ENCODE data around the gene CAMTA1.
A peak's percentile ranks its signal among the peaks of the same experiment; 100 is the strongest.

Gene CAMTA1

GRCh38 chr1:6975331-6976043, 190.2 kb downstream of the CAMTA1 start:
- H3K27ac Mint-ChIP-seq, result no peak overlapping the region
- no peaks in the 10 kb centered on the region for H3K36me3 Mint-ChIP-seq
- H3K27me3 Mint-ChIP-seq, result peaks cover 29% of the 10 kb centered on the region
- H3K9me3 Mint-ChIP-seq, result peaks cover 5% of the 10 kb centered on the region
- no peak for ATAC-seq
- H3K4me3 Mint-ChIP-seq, result no peak overlapping the region
- no peaks in the 10 kb centered on the region for H3K4me1 Mint-ChIP-seq

- H3K27me3 Mint-ChIP-seq, result peaks cover 24% of the 10 kb centered on the region
- no peak overlapping the region for H3K27ac Mint-ChIP-seq
- no peaks in the 10 kb centered on the region for H3K4me1 Mint-ChIP-seq
- H3K9me3 Mint-ChIP-seq, result peaks cover 8% of the 10 kb centered on the region
- H3K36me3 Mint-ChIP-seq, result no peaks in the 10 kb centered on the region
- no peak for ATAC-seq
- no peak overlapping the region for H3K4me3 Mint-ChIP-seq
Measured at GRCh38 chr1:6976044-6976375, 190.8 kb downstream of the CAMTA1 start.

DNA sequence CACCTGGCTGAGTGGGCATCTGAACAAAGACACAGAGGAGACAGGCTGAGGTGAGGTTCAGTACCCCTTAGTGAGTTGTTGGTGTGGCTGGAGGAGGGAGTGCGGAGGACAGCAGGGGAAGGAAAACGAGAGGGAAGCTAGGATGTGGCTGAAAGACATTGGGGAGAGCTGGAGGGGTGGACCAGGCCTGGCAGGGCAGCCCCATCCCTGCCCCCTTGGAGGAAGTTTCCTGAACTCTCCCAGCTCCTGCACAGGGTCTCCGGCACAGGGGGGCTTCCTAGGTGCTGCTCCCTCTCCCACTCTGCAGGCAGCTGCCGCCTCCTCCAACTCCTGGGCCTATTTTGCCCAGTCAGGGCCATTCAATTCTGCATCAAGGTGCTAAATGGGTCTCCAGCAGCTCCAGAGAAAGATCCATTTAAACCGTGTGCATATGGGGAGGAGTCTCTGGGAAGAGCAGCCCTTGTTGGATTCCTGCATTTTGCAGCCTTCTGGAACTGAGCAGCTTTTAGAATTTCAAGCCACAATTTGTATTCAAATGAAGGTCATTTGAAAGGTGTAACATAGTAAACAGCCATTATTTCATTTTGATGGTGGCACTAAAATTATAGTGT, 193.9 kb downstream of the CAMTA1 start:
- no peaks in the 10 kb centered on the region for H3K36me3 Mint-ChIP-seq

GRCh38 chr1:6981595-6981994, 196.3 kb downstream of the CAMTA1 start:
- Mint-ChIP-seq H3K36me3 (no peaks in the 10 kb centered on the region), H3K27ac (no peak overlapping the region), H3K4me3 (no peak overlapping the region), H3K4me1 (no peaks in the 10 kb centered on the region), H3K9me3 (peaks cover 7% of the 10 kb centered on the region), H3K27me3 (peaks cover 9% of the 10 kb centered on the region)
- ATAC-seq, result no peak

More for the DNA sequence above, 193.9 kb downstream of the CAMTA1 start:
- no peak overlapping the region for H3K4me3 Mint-ChIP-seq
- ATAC-seq, result no peak
- peaks cover 13% of the 10 kb centered on the region for H3K9me3 Mint-ChIP-seq
- H3K4me1 Mint-ChIP-seq, result no peaks in the 10 kb centered on the region
- H3K27ac Mint-ChIP-seq, result no peak overlapping the region
- H3K27me3 Mint-ChIP-seq, result no peaks in the 10 kb centered on the region

- Mint-ChIP-seq H3K27me3 (peaks cover 11% of the 10 kb centered on the region), H3K36me3 (no peaks in the 10 kb centered on the region), H3K9me3 (peaks cover 7% of the 10 kb centered on the region), H3K27ac (no peak overlapping the region), H3K4me1 (no peaks in the 10 kb centered on the region), H3K4me3 (no peak overlapping the region)
- no peak for ATAC-seq
Measured at GRCh38 chr1:6982443-6982842, 197.2 kb downstream of the CAMTA1 start.

DNA sequence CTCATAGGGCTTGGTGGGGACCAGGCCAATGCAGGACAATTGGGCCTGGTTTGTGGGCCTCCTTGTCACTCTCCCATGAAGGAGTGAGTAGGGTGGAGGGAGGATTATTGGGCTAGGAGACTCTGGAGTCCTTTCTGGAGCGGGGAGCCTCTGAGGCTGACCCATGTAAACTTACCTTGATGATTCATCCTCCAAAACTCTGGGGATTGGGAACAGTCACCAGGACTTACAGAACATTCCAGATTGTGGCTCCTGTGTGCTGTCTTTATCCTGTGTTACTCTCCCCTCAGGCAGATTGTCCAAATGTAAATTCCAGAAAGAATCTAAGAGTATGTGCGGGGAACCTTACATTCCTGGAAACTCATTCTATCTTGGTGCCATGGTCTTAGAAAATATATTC, 197.6 kb downstream of the CAMTA1 start:
- H3K9me3 Mint-ChIP-seq, result peaks cover 7% of the 10 kb centered on the region
- no peak for ATAC-seq
- no peaks in the 10 kb centered on the region for H3K4me1 Mint-ChIP-seq
- H3K36me3 Mint-ChIP-seq, result no peaks in the 10 kb centered on the region
- H3K4me3 Mint-ChIP-seq, result no peak overlapping the region
- no peak overlapping the region for H3K27ac Mint-ChIP-seq
- H3K27me3 Mint-ChIP-seq, result peaks cover 15% of the 10 kb centered on the region

GRCh38 chr1:6984536-6984935, 199.3 kb downstream of the CAMTA1 start:
- Mint-ChIP-seq H3K36me3 (no peaks in the 10 kb centered on the region), H3K9me3 (peaks cover 7% of the 10 kb centered on the region), H3K27me3 (peaks cover 20% of the 10 kb centered on the region), H3K27ac (no peak overlapping the region), H3K4me3 (no peak overlapping the region), H3K4me1 (no peaks in the 10 kb centered on the region)
- no peak for ATAC-seq

DNA sequence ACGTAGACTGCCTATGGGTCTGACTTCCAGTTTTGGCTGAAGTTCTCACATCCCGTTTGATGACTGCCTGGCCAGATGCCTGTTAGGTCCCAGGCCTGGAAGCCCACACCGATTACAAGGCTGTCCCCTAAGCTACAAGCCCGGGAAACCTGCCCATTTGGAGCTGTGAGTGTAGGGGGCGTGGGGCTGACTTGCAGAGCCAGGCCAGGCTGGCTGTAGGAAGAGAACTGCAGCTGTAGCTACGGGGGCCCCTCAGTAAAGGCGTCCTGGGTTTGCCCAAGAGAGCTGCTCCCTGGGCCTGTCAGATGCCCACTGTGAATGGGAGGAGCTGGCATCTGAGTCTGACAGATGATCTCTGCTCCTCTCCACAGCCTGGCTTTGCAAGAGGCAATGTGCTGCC, 199.7 kb downstream of the CAMTA1 start:
- no peaks in the 10 kb centered on the region for H3K4me1 Mint-ChIP-seq
- ATAC-seq, result peak; percentile 10
- no peak overlapping the region for H3K4me3 Mint-ChIP-seq

GRCh38 chr1:6985549-6986276, 200.5 kb downstream of the CAMTA1 start:
- H3K36me3 Mint-ChIP-seq, result no peaks in the 10 kb centered on the region
- peaks cover 11% of the 10 kb centered on the region for H3K9me3 Mint-ChIP-seq
- H3K4me1 Mint-ChIP-seq, result no peaks in the 10 kb centered on the region
- H3K4me3 Mint-ChIP-seq, result no peak overlapping the region
- ATAC-seq, result no peak
- H3K27me3 Mint-ChIP-seq, result peaks cover 31% of the 10 kb centered on the region
- H3K27ac Mint-ChIP-seq, result no peak overlapping the region

More for the DNA sequence above, 199.7 kb downstream of the CAMTA1 start:
- Mint-ChIP-seq H3K36me3 (no peaks in the 10 kb centered on the region), H3K9me3 (peaks cover 7% of the 10 kb centered on the region), H3K27ac (no peak overlapping the region), H3K27me3 (peaks cover 24% of the 10 kb centered on the region)

DNA sequence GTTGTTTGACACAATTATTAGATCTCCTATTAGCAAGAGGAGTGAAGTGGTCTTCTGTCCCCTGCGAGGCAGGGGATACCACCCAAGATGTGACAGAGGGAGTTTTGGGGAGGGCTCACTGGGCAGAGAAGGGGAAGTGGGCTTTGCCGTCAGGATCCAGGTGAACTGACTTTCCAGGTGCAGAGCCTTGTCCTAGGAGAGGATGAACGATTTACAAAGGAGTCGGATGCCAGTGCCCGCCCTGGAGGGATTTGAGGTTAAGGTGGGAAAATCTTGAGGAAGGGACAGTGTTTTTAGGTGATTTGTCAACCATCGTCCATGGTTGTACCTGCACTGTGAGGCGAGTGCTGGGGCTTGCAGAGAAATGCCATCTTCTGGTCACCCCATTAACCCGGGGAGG, 201.0 kb downstream of the CAMTA1 start:
- Mint-ChIP-seq H3K36me3 (no peaks in the 10 kb centered on the region), H3K9me3 (peaks cover 10% of the 10 kb centered on the region), H3K27me3 (peaks cover 31% of the 10 kb centered on the region), H3K4me3 (no peak overlapping the region), H3K4me1 (no peaks in the 10 kb centered on the region), H3K27ac (no peak overlapping the region)
- no peak for ATAC-seq

DNA sequence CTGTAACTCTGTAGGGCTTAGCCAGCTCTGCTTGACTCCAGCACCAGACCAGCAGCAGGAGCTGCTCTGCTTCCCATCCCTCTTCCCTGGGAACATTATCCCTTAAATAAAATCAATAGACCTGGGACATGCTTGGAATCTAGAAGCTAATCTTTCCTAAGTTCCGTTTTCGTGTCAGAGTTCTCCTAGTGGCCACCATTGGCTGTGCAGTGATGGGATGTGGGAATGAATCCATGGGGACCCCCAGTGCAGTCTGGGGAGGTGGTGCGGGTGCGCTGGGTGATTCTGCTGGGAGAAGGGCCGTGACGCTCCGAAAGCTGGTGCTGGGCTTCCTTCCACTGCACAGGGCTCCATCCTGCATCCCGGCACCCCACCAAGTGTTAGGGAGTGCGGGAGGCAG, 202.7 kb downstream of the CAMTA1 start:
- Mint-ChIP-seq H3K27ac (no peak overlapping the region), H3K9me3 (peaks cover 10% of the 10 kb centered on the region), H3K4me3 (no peak overlapping the region), H3K4me1 (no peaks in the 10 kb centered on the region), H3K36me3 (no peaks in the 10 kb centered on the region), H3K27me3 (peaks cover 31% of the 10 kb centered on the region)
- ATAC-seq, result no peak

DNA sequence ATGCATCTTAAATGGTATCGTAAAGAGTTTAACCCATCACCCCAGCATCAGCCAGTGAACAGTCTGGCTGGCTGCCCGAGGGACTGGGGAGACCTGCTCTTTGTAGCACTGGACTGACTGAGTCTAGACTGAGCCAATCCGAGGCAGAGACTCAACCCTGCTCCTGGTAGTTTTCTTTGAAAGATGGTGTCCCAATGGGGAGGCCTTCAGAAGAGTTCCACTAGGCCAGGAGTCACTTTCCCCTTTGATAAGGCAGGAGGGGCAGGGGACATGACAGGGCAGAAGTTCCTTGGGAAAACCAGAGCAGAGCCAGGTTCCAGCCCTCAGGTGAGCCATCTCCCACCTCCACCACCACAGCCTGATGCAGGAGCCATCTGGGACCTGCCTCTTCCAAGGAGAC, 203.5 kb downstream of the CAMTA1 start:
- Mint-ChIP-seq H3K4me1 (no peaks in the 10 kb centered on the region), H3K36me3 (no peaks in the 10 kb centered on the region), H3K27me3 (peaks cover 31% of the 10 kb centered on the region), H3K9me3 (peaks cover 13% of the 10 kb centered on the region), H3K27ac (no peak overlapping the region), H3K4me3 (no peak overlapping the region)
- ATAC-seq, result no peak

- ATAC-seq, result no peak
- peaks cover 31% of the 10 kb centered on the region for H3K27me3 Mint-ChIP-seq
Measured at GRCh38 chr1:6989212-6990159, 204.2 kb downstream of the CAMTA1 start.

GRCh38 chr1:6991266-6991665, 206.0 kb downstream of the CAMTA1 start:
- Mint-ChIP-seq H3K4me3 (no peak overlapping the region), H3K36me3 (no peaks in the 10 kb centered on the region), H3K4me1 (no peaks in the 10 kb centered on the region), H3K27ac (no peak overlapping the region), H3K9me3 (peaks cover 13% of the 10 kb centered on the region), H3K27me3 (peaks cover 34% of the 10 kb centered on the region)
- no peak for ATAC-seq

More at GRCh38 chr1:6989212-6990159, 204.2 kb downstream of the CAMTA1 start:
- Mint-ChIP-seq H3K9me3 (peaks cover 13% of the 10 kb centered on the region), H3K27ac (no peak overlapping the region), H3K4me1 (no peaks in the 10 kb centered on the region), H3K36me3 (no peaks in the 10 kb centered on the region), H3K4me3 (no peak overlapping the region)

- H3K4me1 Mint-ChIP-seq, result no peaks in the 10 kb centered on the region
- H3K27ac Mint-ChIP-seq, result no peak overlapping the region
- H3K9me3 Mint-ChIP-seq, result peaks cover 10% of the 10 kb centered on the region
- no peaks in the 10 kb centered on the region for H3K36me3 Mint-ChIP-seq
- ATAC-seq, result no peak
- no peak overlapping the region for H3K4me3 Mint-ChIP-seq
- peaks cover 41% of the 10 kb centered on the region for H3K27me3 Mint-ChIP-seq
Measured at GRCh38 chr1:6995789-6996188, 210.5 kb downstream of the CAMTA1 start.
